Calu3 (cell line): ENCODE results near the gene REPS1. TPM values are rescaled to one million over a fixed set of nuclear protein-coding genes. Genes with fewer than 3 reads are reported as not detected.

Source experiments
- BruUV-seq: library from RNA; stranded (reverse); fragments of 400-500 nt; replicated peaks from 2 replicates; lab custom pipeline; 2021; lab: Mats Ljungman, UMichigan
- CTCF ChIA-PET: fragments of 300-600 bp; sonication (Branson Sonifier 250); formaldehyde crosslinking; loops from one replicate; lab custom pipeline; 2022; ENCODE audit warnings: antibody characterized with exemption; lab: Charles Lee
- DNase-seq: peaks from one replicate; pipeline ENCODE4 v3.0.0; 2022
- H3K27ac Mint-ChIP-seq: one replicate; pipeline ENCODE4 v1.8.0; 2022; ENCODE audit warnings: mixed read lengths; ENCODE audit not compliant: unreplicated experiment
- H3K27me3 Mint-ChIP-seq: one replicate; pipeline ENCODE4 v1.8.0; 2022; ENCODE audit warnings: mixed read lengths; ENCODE audit not compliant: unreplicated experiment
- H3K36me3 Mint-ChIP-seq: one replicate; pipeline ENCODE4 v1.8.0; 2022; ENCODE audit warnings: mild to moderate bottlenecking, moderate library complexity, mixed read lengths; ENCODE audit not compliant: insufficient read depth, unreplicated experiment
- H3K4me1 Mint-ChIP-seq: one replicate; pipeline ENCODE4 v1.8.0; 2022; ENCODE audit warnings: mild to moderate bottlenecking, low read depth, mixed read lengths; ENCODE audit not compliant: unreplicated experiment
- H3K4me3 Mint-ChIP-seq: one replicate; pipeline ENCODE4 v1.8.0; 2022; ENCODE audit warnings: mild to moderate bottlenecking, low read depth, moderate library complexity, mixed read lengths; ENCODE audit not compliant: unreplicated experiment
- H3K9me3 Mint-ChIP-seq: one replicate; pipeline ENCODE4 v1.8.0; 2022; ENCODE audit warnings: low read depth, mixed read lengths; ENCODE audit not compliant: unreplicated experiment
- CTCF ChIP-seq: fragments of 200-600 bp; IDR thresholded peaks from one replicate; pipeline ENCODE4 v1.8.0; 2022; ENCODE audit warnings: antibody characterized with exemption; ENCODE audit not compliant: unreplicated experiment
- intact Hi-C: fragments of 100-400 bp; cut with micrococcal nuclease; formaldehyde crosslinking; loops from one replicate; pipeline ENCODE4 v1.10.0; 2022; ENCODE audit not compliant: unreplicated experiment
- total RNA-seq: library from RNA; stranded (reverse); gene quantifications from 2 replicates; pipeline ENCODE4 v1.2.3, GENCODE V29; 2022

REPS1 gene
- total RNA-seq, 1 experiment from 2014 or later = 29.5 TPM

- Mint-ChIP-seq H3K4me3 (no peak overlapping the region), H3K27me3 (no peaks in the 10 kb centered on the region)
- intact Hi-C loops = no loop called here
Observed at GRCh38 chr6:138964012-138964411, 24.0 kb downstream of the REPS1 start.

GRCh38 chr6:138963531-138963930 is 24.5 kb downstream of the REPS1 start:
- Mint-ChIP-seq H3K36me3 (no peaks in the 10 kb centered on the region), H3K9me3 (no peaks in the 10 kb centered on the region), H3K27me3 (no peaks in the 10 kb centered on the region), H3K4me3 (no peak overlapping the region), H3K27ac (no peak overlapping the region), H3K4me1 (no peaks in the 10 kb centered on the region)
- DNase-seq = no peak
- TF ChIP-seq CTCF = no peak
- BruUV-seq = no TSS peak
- CTCF ChIA-PET = no interaction called here
- intact Hi-C loops = no loop called here

More at GRCh38 chr6:138964012-138964411, 24.0 kb downstream of the REPS1 start:
- Mint-ChIP-seq H3K9me3 (no peaks in the 10 kb centered on the region), H3K36me3 (no peaks in the 10 kb centered on the region), H3K4me1 (no peaks in the 10 kb centered on the region), H3K27ac (no peak overlapping the region)
- BruUV-seq = no TSS peak
- CTCF ChIA-PET = interaction anchor here (0.6 kb wide), 1 partner anchor 645 kb away, joined by 3 read pairs; no protein-coding TSS in a partner anchor
- TF ChIP-seq CTCF = no peak
- no peak for DNase-seq

- no TSS peak for BruUV-seq
- Mint-ChIP-seq H3K27me3 (no peaks in the 10 kb centered on the region), H3K36me3 (no peaks in the 10 kb centered on the region), H3K4me3 (no peak overlapping the region), H3K27ac (no peak overlapping the region), H3K4me1 (peaks cover 1% of the 10 kb centered on the region), H3K9me3 (no peaks in the 10 kb centered on the region)
- intact Hi-C loops = no loop called here
- no peak for DNase-seq
- no peak for TF ChIP-seq CTCF
- CTCF ChIA-PET = interaction anchor here (0.6 kb wide), 1 partner anchor 53 kb away, joined by 3 read pairs; no protein-coding TSS in a partner anchor
Observed at GRCh38 chr6:138963119-138963518, 24.9 kb downstream of the REPS1 start.

GRCh38 chr6:138959521-138959920 is 28.5 kb downstream of the REPS1 start:
- Mint-ChIP-seq H3K4me1 (peaks cover 23% of the 10 kb centered on the region), H3K36me3 (no peaks in the 10 kb centered on the region), H3K9me3 (no peaks in the 10 kb centered on the region), H3K27ac (no peak overlapping the region), H3K4me3 (no peak overlapping the region), H3K27me3 (no peaks in the 10 kb centered on the region)
- intact Hi-C loops = no loop called here
- DNase-seq = no peak
- CTCF ChIA-PET = no interaction called here
- no peak for TF ChIP-seq CTCF
- BruUV-seq = no TSS peak
